ENCODE data around the gene HMX3.

The HMX3 gene

DNA sequence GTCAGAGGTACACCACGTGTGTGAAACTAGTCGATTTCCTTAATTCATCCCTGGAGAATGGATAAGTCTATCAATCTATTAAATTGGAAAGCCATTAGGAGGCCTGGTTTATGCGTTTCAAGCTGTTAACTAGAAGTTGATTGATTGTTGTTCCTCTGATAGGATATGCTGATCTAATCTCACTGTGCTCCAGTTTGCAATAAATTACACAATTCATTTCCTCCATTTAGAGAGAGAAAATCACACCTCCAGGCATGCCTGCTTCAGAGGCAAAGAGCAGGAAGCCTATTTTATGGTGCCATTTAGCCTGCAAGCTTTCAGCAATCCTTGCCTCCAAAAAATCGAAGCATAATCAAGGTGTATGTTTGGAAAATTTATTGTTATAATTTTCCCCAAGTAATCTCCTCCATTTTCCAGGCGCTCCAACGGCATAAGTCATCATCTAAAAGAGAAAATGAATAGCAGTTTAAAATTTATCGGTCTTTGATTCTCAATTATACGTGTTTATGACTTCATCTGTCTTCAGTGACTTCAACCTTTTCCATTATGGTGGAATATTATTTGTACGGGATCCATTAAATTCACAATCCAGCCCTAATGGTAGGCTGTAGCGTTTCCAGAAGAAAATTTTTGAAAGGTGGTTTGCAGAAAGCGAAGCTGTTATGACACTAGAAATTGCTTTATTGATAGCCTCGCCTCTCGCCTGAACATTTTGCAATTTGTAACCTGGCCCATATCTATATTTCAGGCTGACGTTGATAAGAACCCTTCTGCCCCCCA is 42.9 kb upstream of the HMX3 start:
- no peak overlapping the region for H3K27ac ChIP-seq (ENCODE audit: low read depth, low read length)
- H3K4ac ChIP-seq (ENCODE audit: low read depth, low read length) = no peak overlapping the region

DNA sequence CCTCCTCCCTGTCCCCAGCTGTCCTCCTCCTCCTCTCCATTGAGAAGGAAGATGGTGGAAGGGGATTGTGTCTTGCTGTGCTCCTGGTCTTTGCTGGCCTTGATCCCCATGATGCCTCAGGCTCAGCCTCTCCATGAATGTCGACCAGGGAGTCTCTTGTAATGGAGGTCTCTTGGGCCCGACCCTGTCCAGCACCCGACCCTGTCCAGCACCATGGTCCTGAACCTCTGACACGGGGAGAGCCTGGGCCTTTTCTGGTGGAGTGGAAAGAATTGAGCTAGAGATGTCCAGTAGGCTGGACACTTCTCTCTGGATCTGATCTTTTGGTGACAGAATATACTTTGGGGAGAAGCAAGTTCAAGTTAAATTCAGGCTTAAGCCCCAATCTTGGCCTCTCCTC is 42.3 kb upstream of the HMX3 start:
- H3K4me1 ChIP-seq (ENCODE audit: control insufficient read depth in 1 of 2, insufficient read depth in 2 of 2, low read length in 2 of 2) = no peaks in the 10 kb centered on the region
- no peak overlapping the region for H3K14ac ChIP-seq (ENCODE audit: low read length)
- H4K12ac ChIP-seq (ENCODE audit: low read depth, low read length) = no peak overlapping the region
- no peak overlapping the region for H3K9ac ChIP-seq (ENCODE audit: low read length)
- no peaks in the 10 kb centered on the region for H3K36me3 ChIP-seq (ENCODE audit: control insufficient read depth in 1 of 2, insufficient read depth in 2 of 2, low read length in 2 of 2)
- H3K79me2 ChIP-seq (ENCODE audit: control insufficient read depth, insufficient read depth, low read length, poor library complexity) = no peaks in the 10 kb centered on the region
- no peak overlapping the region for H4K91ac ChIP-seq (ENCODE audit: low read depth, low read length)
- no peak overlapping the region for H2BK5ac ChIP-seq (ENCODE audit: low read depth, low read length, poor library complexity)
- no peak overlapping the region for H2BK120ac ChIP-seq (ENCODE audit: insufficient read depth, low read length, poor library complexity)
- no peak overlapping the region for H3K4ac ChIP-seq (ENCODE audit: low read depth, low read length)
- no peak overlapping the region for H3K27ac ChIP-seq (ENCODE audit: low read depth, low read length)
- H3K4me2 ChIP-seq (ENCODE audit: low read length) = no peak overlapping the region
- no peak overlapping the region for H2BK12ac ChIP-seq (ENCODE audit: low read length)
- no peak overlapping the region for H4K8ac ChIP-seq (ENCODE audit: low read depth, low read length)
- H3K23ac ChIP-seq (ENCODE audit: low read length) = no peak overlapping the region
- no CpG with 5 or more reads among the region's 4 CpGs for WGBS (ENCODE audit: extremely low coverage, insufficient coverage, insufficient read length)
- H3K18ac ChIP-seq (ENCODE audit: low read length) = no peak overlapping the region
- H3K79me1 ChIP-seq (ENCODE audit: low read length) = no peaks in the 10 kb centered on the region
- H3K9me3 ChIP-seq (ENCODE audit: insufficient read depth, low read depth, low read length) = peaks cover 4% of the 10 kb centered on the region
- H3K4me3 ChIP-seq (ENCODE audit: low read depth, low read length) = no peak overlapping the region
- no peak for DNase-seq
- H3K27me3 ChIP-seq (ENCODE audit: insufficient read depth, low read length) = peaks cover 3% of the 10 kb centered on the region
- H2AK5ac ChIP-seq (ENCODE audit: low read length) = no peak overlapping the region
- no peak overlapping the region for H2AFZ ChIP-seq (ENCODE audit: insufficient read depth, low read length, poor library complexity)

More for the DNA sequence above, 42.9 kb upstream of the HMX3 start:
- WGBS (ENCODE audit: extremely low coverage, insufficient coverage, insufficient read length) = no CpG with 5 or more reads among the region's 14 CpGs
- Histone ChIP-seq H3K18ac (ENCODE audit: low read length) (no peak overlapping the region), H2AFZ (ENCODE audit: insufficient read depth, low read length, poor library complexity) (no peak overlapping the region), H2BK12ac (ENCODE audit: low read length) (no peak overlapping the region), H3K14ac (ENCODE audit: low read length) (no peak overlapping the region), H2BK120ac (ENCODE audit: insufficient read depth, low read length, poor library complexity) (no peak overlapping the region), H3K9me3 (ENCODE audit: insufficient read depth, low read depth, low read length) (peaks cover 4% of the 10 kb centered on the region), H3K4me3 (ENCODE audit: low read depth, low read length) (no peak overlapping the region), H3K27me3 (ENCODE audit: insufficient read depth, low read length) (peaks cover 3% of the 10 kb centered on the region), H2BK5ac (ENCODE audit: low read depth, low read length, poor library complexity) (no peak overlapping the region), H3K4me1 (ENCODE audit: control insufficient read depth in 1 of 2, insufficient read depth in 2 of 2, low read length in 2 of 2) (no peaks in the 10 kb centered on the region), H3K23ac (ENCODE audit: low read length) (no peak overlapping the region), H3K79me2 (ENCODE audit: control insufficient read depth, insufficient read depth, low read length, poor library complexity) (no peaks in the 10 kb centered on the region), H3K79me1 (ENCODE audit: low read length) (no peaks in the 10 kb centered on the region), H3K36me3 (ENCODE audit: control insufficient read depth in 1 of 2, insufficient read depth in 2 of 2, low read length in 2 of 2) (no peaks in the 10 kb centered on the region), H3K4me2 (ENCODE audit: low read length) (no peak overlapping the region), H4K8ac (ENCODE audit: low read depth, low read length) (no peak overlapping the region), H4K12ac (ENCODE audit: low read depth, low read length) (no peak overlapping the region), H4K91ac (ENCODE audit: low read depth, low read length) (no peak overlapping the region), H2AK5ac (ENCODE audit: low read length) (no peak overlapping the region), H3K9ac (ENCODE audit: low read length) (no peak overlapping the region)
- no peak for DNase-seq

DNA sequence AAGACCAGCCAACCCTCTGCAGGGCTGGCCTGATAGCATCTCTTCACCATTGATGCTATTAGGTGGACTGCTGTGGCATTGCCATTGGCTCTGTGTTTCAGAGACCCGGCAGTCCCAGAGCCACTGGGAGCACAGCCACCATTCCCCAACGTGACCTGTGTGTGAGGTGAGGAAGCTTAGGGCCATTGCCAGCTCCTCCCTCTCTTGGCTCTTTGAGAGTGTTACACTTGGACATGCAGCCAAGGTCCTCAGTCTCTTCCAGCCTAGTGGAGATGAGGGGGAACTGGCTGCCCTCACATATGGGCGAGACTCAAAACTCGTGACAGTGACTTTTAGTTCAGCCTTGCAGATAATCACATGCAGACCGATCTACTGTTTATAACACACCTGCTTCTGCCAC is 39.3 kb upstream of the HMX3 start:
- no peak overlapping the region for H3K9ac ChIP-seq (ENCODE audit: low read length)
- peaks cover 3% of the 10 kb centered on the region for H3K27me3 ChIP-seq (ENCODE audit: insufficient read depth, low read length)
- no peak overlapping the region for H2AK5ac ChIP-seq (ENCODE audit: low read length)
- DNase-seq = no peak
- no peak overlapping the region for H3K14ac ChIP-seq (ENCODE audit: low read length)
- no peak overlapping the region for H3K4ac ChIP-seq (ENCODE audit: low read depth, low read length)
- H2BK120ac ChIP-seq (ENCODE audit: insufficient read depth, low read length, poor library complexity) = no peak overlapping the region
- H3K23ac ChIP-seq (ENCODE audit: low read length) = no peak overlapping the region
- H3K79me2 ChIP-seq (ENCODE audit: control insufficient read depth, insufficient read depth, low read length, poor library complexity) = no peaks in the 10 kb centered on the region
- H3K9me3 ChIP-seq (ENCODE audit: insufficient read depth, low read depth, low read length) = peaks cover 4% of the 10 kb centered on the region
- no peak overlapping the region for H3K18ac ChIP-seq (ENCODE audit: low read length)
- no peak overlapping the region for H4K8ac ChIP-seq (ENCODE audit: low read depth, low read length)
- no peak overlapping the region for H4K91ac ChIP-seq (ENCODE audit: low read depth, low read length)
- no peaks in the 10 kb centered on the region for H3K36me3 ChIP-seq (ENCODE audit: control insufficient read depth in 1 of 2, insufficient read depth in 2 of 2, low read length in 2 of 2)
- H3K27ac ChIP-seq (ENCODE audit: low read depth, low read length) = no peak overlapping the region
- H2BK12ac ChIP-seq (ENCODE audit: low read length) = no peak overlapping the region
- H2AFZ ChIP-seq (ENCODE audit: insufficient read depth, low read length, poor library complexity) = no peak overlapping the region
- H2BK5ac ChIP-seq (ENCODE audit: low read depth, low read length, poor library complexity) = no peak overlapping the region
- no CpG with 5 or more reads among the region's 5 CpGs for WGBS (ENCODE audit: extremely low coverage, insufficient coverage, insufficient read length)
- no peaks in the 10 kb centered on the region for H3K4me1 ChIP-seq (ENCODE audit: control insufficient read depth in 1 of 2, insufficient read depth in 2 of 2, low read length in 2 of 2)
- H3K79me1 ChIP-seq (ENCODE audit: low read length) = no peaks in the 10 kb centered on the region
- no peak overlapping the region for H4K12ac ChIP-seq (ENCODE audit: low read depth, low read length)
- H3K4me2 ChIP-seq (ENCODE audit: low read length) = no peak overlapping the region
- no peak overlapping the region for H3K4me3 ChIP-seq (ENCODE audit: low read depth, low read length)

GRCh38 chr10:123097039-123097438 is 38.7 kb upstream of the HMX3 start:
- no CpG with 5 or more reads among the region's 7 CpGs for WGBS (ENCODE audit: extremely low coverage, insufficient coverage, insufficient read length)
- no peak overlapping the region for H4K91ac ChIP-seq (ENCODE audit: low read depth, low read length)
- no peak overlapping the region for H3K4me3 ChIP-seq (ENCODE audit: low read depth, low read length)
- H3K27ac ChIP-seq (ENCODE audit: low read depth, low read length) = no peak overlapping the region
- peaks cover 4% of the 10 kb centered on the region for H3K9me3 ChIP-seq (ENCODE audit: insufficient read depth, low read depth, low read length)
- H3K9ac ChIP-seq (ENCODE audit: low read length) = no peak overlapping the region
- no peak overlapping the region for H3K14ac ChIP-seq (ENCODE audit: low read length)
- no peak overlapping the region for H2BK120ac ChIP-seq (ENCODE audit: insufficient read depth, low read length, poor library complexity)
- H3K18ac ChIP-seq (ENCODE audit: low read length) = no peak overlapping the region
- no peak overlapping the region for H4K12ac ChIP-seq (ENCODE audit: low read depth, low read length)
- H2BK5ac ChIP-seq (ENCODE audit: low read depth, low read length, poor library complexity) = no peak overlapping the region
- no peaks in the 10 kb centered on the region for H3K4me1 ChIP-seq (ENCODE audit: control insufficient read depth in 1 of 2, insufficient read depth in 2 of 2, low read length in 2 of 2)
- H4K8ac ChIP-seq (ENCODE audit: low read depth, low read length) = no peak overlapping the region
- H3K79me1 ChIP-seq (ENCODE audit: low read length) = no peaks in the 10 kb centered on the region
- H3K4ac ChIP-seq (ENCODE audit: low read depth, low read length) = no peak overlapping the region
- peaks cover 3% of the 10 kb centered on the region for H3K27me3 ChIP-seq (ENCODE audit: insufficient read depth, low read length)
- H3K36me3 ChIP-seq (ENCODE audit: control insufficient read depth in 1 of 2, insufficient read depth in 2 of 2, low read length in 2 of 2) = no peaks in the 10 kb centered on the region
- H2AFZ ChIP-seq (ENCODE audit: insufficient read depth, low read length, poor library complexity) = no peak overlapping the region
- no peak overlapping the region for H2AK5ac ChIP-seq (ENCODE audit: low read length)
- DNase-seq = no peak
- H3K79me2 ChIP-seq (ENCODE audit: control insufficient read depth, insufficient read depth, low read length, poor library complexity) = no peaks in the 10 kb centered on the region
- H3K23ac ChIP-seq (ENCODE audit: low read length) = no peak overlapping the region
- no peak overlapping the region for H2BK12ac ChIP-seq (ENCODE audit: low read length)
- no peak overlapping the region for H3K4me2 ChIP-seq (ENCODE audit: low read length)
